ENCODE measurements around the gene FOCAD. TPM values are rescaled to one million over a fixed set of nuclear protein-coding genes. Genes with fewer than 3 reads are reported as not detected.

The FOCAD gene
- total RNA-seq, 2 experiments from 2014 or later: 37.3 to 42.8 TPM

DNA sequence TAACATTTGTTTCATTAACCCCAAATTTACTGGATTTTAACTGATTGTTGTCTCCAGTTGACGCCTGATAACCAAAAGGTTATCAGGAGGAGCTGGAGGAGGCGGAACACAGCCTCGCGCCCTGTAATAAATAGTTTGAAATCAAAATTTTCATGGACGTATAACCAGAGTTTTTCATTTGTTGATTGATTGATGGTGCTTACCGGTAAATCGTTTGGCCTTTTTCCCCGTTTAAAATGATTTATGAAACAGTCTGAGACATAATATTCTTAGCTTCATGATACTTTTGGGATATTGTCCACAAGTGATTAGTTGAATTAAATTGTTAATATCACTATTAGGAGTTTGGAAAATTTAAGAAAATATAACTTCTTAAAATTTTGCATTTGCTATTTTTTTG, 1.7 kb downstream of the FOCAD start:
- no peak overlapping the region for H3K27ac Mint-ChIP-seq
- ChIA-PET POLR2A (interaction anchor here (0.6 to 2.4 kb wide), 3 partner anchors 61 to 381 kb away, joined by 3 to 10 read pairs (median 4); partner anchors contain the start of gene MLLT3), CTCF (no interaction called here)
- no peaks in the 10 kb centered on the region for H3K36me3 Mint-ChIP-seq (ENCODE audit: low read depth)
- peaks cover 18% of the 10 kb centered on the region for H3K4me1 Mint-ChIP-seq (ENCODE audit: low read depth)
- intact Hi-C loops (cut with micrococcal nuclease): no loop called here
- TF ChIP-seq, protein P1, sequence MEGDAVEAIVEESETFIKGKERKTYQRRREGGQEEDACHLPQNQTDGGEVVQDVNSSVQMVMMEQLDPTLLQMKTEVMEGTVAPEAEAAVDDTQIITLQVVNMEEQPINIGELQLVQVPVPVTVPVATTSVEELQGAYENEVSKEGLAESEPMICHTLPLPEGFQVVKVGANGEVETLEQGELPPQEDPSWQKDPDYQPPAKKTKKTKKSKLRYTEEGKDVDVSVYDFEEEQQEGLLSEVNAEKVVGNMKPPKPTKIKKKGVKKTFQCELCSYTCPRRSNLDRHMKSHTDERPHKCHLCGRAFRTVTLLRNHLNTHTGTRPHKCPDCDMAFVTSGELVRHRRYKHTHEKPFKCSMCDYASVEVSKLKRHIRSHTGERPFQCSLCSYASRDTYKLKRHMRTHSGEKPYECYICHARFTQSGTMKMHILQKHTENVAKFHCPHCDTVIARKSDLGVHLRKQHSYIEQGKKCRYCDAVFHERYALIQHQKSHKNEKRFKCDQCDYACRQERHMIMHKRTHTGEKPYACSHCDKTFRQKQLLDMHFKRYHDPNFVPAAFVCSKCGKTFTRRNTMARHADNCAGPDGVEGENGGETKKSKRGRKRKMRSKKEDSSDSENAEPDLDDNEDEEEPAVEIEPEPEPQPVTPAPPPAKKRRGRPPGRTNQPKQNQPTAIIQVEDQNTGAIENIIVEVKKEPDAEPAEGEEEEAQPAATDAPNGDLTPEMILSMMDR (IDR thresholded peaks at IDR 0.05): no peak
- H3K27me3 Mint-ChIP-seq: no peaks in the 10 kb centered on the region
- DNase-seq (no peak), ATAC-seq (no peak)
- no peaks in the 10 kb centered on the region for H3K9me3 Mint-ChIP-seq
- H3K4me3 Mint-ChIP-seq: no peak overlapping the region

DNA sequence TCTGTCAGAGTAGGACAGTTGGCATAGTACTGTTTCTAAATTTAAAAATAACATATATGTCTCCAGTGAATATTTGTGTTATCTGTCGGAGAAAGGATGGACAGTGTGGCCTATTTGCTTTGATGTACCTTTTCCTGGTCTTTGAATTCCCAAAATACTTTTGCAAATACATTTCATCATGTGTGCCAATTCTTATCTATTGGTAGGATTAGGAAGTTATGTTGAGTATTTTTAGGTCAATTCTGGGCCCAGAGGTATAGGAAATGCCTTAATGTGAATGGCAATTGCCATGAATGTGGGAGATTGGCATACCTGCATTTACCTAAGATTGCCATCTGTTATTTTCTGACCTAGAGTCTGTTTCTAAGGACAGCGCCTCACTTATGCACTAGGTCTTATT, 5.8 kb downstream of the FOCAD start:
- intact Hi-C loops (cut with micrococcal nuclease): no loop called here
- Mint-ChIP-seq H3K9me3 (no peaks in the 10 kb centered on the region), H3K4me1 (ENCODE audit: low read depth) (peaks cover 14% of the 10 kb centered on the region), H3K27me3 (no peaks in the 10 kb centered on the region), H3K4me3 (no peak overlapping the region), H3K36me3 (ENCODE audit: low read depth) (no peaks in the 10 kb centered on the region), H3K27ac (no peak overlapping the region)
- TF ChIP-seq, protein P1 (IDR thresholded peaks at IDR 0.05): no peak
- ATAC-seq (no peak), DNase-seq (no peak)
- ChIA-PET CTCF (no interaction called here), POLR2A (no interaction called here)

DNA sequence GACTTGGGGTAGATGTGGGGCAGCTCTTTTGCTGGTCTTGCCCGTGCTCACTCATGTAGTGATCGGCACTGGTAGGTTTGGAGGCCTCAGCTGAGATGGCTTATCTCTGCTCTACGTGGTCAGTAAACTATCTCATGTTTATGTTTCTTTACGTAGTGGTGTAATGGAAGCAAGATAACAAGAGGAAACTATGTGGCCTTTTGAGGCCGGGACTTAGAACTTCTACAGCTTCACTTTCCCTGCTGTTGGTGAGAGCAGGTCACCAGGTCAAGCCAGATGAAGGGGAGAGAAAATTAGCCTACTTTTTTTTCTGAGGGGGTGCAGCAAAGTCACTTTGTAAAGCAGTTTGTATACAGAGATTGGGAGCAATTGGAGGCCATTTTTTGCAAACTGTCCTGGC, 8.5 kb downstream of the FOCAD start:
- Mint-ChIP-seq H3K36me3 (ENCODE audit: low read depth) (no peaks in the 10 kb centered on the region), H3K4me1 (ENCODE audit: low read depth) (peaks cover 5% of the 10 kb centered on the region), H3K27me3 (no peaks in the 10 kb centered on the region), H3K4me3 (no peak overlapping the region), H3K27ac (no peak overlapping the region), H3K9me3 (no peaks in the 10 kb centered on the region)
- ChIA-PET CTCF (no interaction called here), POLR2A (no interaction called here)
- TF ChIP-seq, protein P1 (IDR thresholded peaks at IDR 0.05): no peak
- intact Hi-C loops (cut with micrococcal nuclease): no loop called here
- no peak for DNase-seq
- no peak for ATAC-seq

DNA sequence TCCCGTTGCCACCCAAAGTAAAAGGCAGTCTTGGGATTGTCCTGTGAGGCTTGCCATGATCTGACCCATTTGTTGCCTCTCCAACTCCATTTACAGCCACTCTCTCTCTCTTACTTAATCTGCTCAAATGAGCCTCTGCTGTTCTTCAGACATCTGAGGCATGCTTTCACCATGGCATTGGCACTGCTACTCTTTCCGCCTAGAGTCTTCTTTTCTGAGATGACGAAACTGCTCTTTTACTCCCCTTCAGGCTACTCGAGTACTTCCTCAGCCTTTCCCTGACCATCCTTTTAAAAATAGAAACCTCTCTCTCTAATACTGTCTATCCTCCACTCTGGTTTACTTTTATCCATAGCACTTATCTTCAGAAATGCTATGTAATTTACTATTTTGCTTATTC, 9.0 kb downstream of the FOCAD start:
- no peaks in the 10 kb centered on the region for H3K9me3 Mint-ChIP-seq
- H3K4me1 Mint-ChIP-seq (ENCODE audit: low read depth): peaks cover 5% of the 10 kb centered on the region
- ChIA-PET CTCF (no interaction called here), POLR2A (no interaction called here)
- no peak for DNase-seq
- no peak for ATAC-seq
- no peak overlapping the region for H3K27ac Mint-ChIP-seq
- no peaks in the 10 kb centered on the region for H3K27me3 Mint-ChIP-seq
- intact Hi-C loops (cut with micrococcal nuclease): no loop called here
- H3K4me3 Mint-ChIP-seq: no peak overlapping the region
- TF ChIP-seq, protein P1 (IDR thresholded peaks at IDR 0.05): no peak
- no peaks in the 10 kb centered on the region for H3K36me3 Mint-ChIP-seq (ENCODE audit: low read depth)

DNA sequence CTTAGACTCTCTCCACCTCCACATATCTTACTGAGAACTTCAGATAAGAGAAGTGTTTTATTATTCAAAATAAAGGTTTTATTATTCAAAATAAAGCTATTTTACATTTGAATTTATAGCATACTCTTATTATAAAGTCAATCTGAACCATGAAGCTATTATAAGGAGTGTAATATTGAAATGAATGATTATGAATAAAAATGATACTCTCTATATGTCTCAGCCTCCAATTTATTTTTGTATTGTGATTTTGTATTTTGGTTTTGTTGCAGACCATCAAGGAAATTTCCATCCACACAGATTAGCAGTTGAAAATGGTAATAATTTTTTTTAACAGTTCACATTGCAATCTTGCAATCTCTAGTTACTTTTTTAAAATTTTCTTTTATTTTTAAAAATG, 10.2 kb downstream of the FOCAD start:
- Mint-ChIP-seq H3K9me3 (no peaks in the 10 kb centered on the region), H3K4me3 (no peak overlapping the region), H3K27ac (no peak overlapping the region), H3K4me1 (ENCODE audit: low read depth) (peaks cover 11% of the 10 kb centered on the region), H3K36me3 (ENCODE audit: low read depth) (no peaks in the 10 kb centered on the region), H3K27me3 (no peaks in the 10 kb centered on the region)
- DNase-seq: no peak
- TF ChIP-seq, protein P1 (IDR thresholded peaks at IDR 0.05): no peak
- no peak for ATAC-seq
- ChIA-PET CTCF (interaction anchor here (1.3 kb wide), 1 partner anchor 10 kb away, joined by 3 read pairs; the partner anchor contains the start of gene FOCAD), POLR2A (no interaction called here)
- intact Hi-C loops (cut with micrococcal nuclease): no loop called here
